HCT116 (cell line): ENCODE measurements around the gene TMEM89. TPM values are rescaled to one million over a fixed set of nuclear protein-coding genes. Genes with fewer than 3 reads are reported as not detected.

Experiments
- ATAC-seq: fragments of 200-7000 bp; cut with Tn5 transposase; 2 replicates; pipeline ENCODE4 v1.9.1; 2020; ENCODE audit warnings: mild to moderate bottlenecking, moderate library complexity
- BruUV-seq: library from RNA; stranded (reverse); fragments of 400-500 nt; replicated peaks from 2 replicates; lab custom pipeline; 2021; lab: Mats Ljungman, UMichigan
- CTCF ChIA-PET: fragments of 300-600 bp; sonication (Branson Sonifier 250); formaldehyde crosslinking; loops from one replicate; lab custom pipeline; 2021; ENCODE audit warnings: antibody characterized with exemption; lab: Charles Lee
- POLR2A ChIA-PET: fragments of 300-600, 350-600 bp; sonication (Branson Sonifier 250); formaldehyde crosslinking; loops from one replicate; lab custom pipeline; 2021; ENCODE audit warnings: antibody characterized with exemption; lab: Charles Lee
- RAD21 ChIA-PET, 2 experiments: fragments of 300-600 bp; sonication (Branson Sonifier 250); formaldehyde crosslinking; loops; one replicate each; lab custom pipeline; 2023; ENCODE audit warnings: low total read pairs in 2 of 2; ENCODE audit not compliant: uncharacterized antibody in 2 of 2, unreplicated experiment in 2 of 2, low non-redundant PET in 1 of 2; lab: Charles Lee
- DNase-seq: peaks from one replicate; pipeline ENCODE4 v3.0.0-alpha.2; 2010; ENCODE audit warnings: low read depth, low spot score
- H2AFZ ChIP-seq: fragments of 200-600 bp; shearing (Covaris generic), sonication (generic); 2 replicates; pipeline ENCODE4 v1.6.1; 2017; ENCODE audit warnings: low read depth, mixed run types, mixed read lengths, antibody characterized with exemption, low read length; ENCODE audit not compliant: poor library complexity, severe bottlenecking
- H3K27ac ChIP-seq: 2 replicates; pipeline ENCODE4 v1.5.1; 2012; ENCODE audit warnings: low read depth, low read length
- H3K27me3 ChIP-seq: fragments of 200-600 bp; sonication (generic); 2 replicates; pipeline ENCODE4 v1.6.1; 2016; ENCODE audit warnings: mixed run types, low read length, mixed read lengths; ENCODE audit not compliant: insufficient read depth
- H3K36me3 ChIP-seq, 2 experiments: fragments of 200-500 bp in 1 of 2; fragments of 200-600 bp in 1 of 2; sonication (Bioruptor generic) in 1 of 2; sonication (generic) in 1 of 2; 2 replicates each; pipeline versions ENCODE4 v1.5.1 to v1.6.1; 2014 to 2016; ENCODE audit warnings: low read length in 2 of 2, inconsistent platforms in 1 of 2, mixed read lengths in 1 of 2, mixed run types in 1 of 2; ENCODE audit not compliant: insufficient read depth in 2 of 2, control insufficient read depth in 1 of 2
- H3K4me1 ChIP-seq, 2 experiments: fragments of 200-600 bp in 1 of 2; sonication (generic) in 1 of 2; 2 replicates each; pipeline versions ENCODE4 v1.5.1 to v1.6.1; 2012 to 2017; ENCODE audit warnings: low read length in 2 of 2, inconsistent platforms in 1 of 2, mild to moderate bottlenecking in 1 of 2, mixed read lengths in 1 of 2, mixed run types in 1 of 2, moderate library complexity in 1 of 2; ENCODE audit not compliant: insufficient read depth in 2 of 2, control insufficient read depth in 1 of 2
- H3K4me2 ChIP-seq: fragments of 200-600 bp; sonication (generic); 2 replicates; pipeline ENCODE4 v1.6.1; 2017; ENCODE audit warnings: mixed run types, low read length, mixed read lengths
- H3K4me3 ChIP-seq, 2 experiments: fragments of 200-600 bp in 1 of 2; sonication (generic) in 1 of 2; replicated peaks in 1 of 2; 2 replicates each; pipeline ENCODE4 v1.5.1; 2011 to 2016; ENCODE audit warnings: low read length in 2 of 2, control low read depth in 1 of 2, low read depth in 1 of 2, mild to moderate bottlenecking in 1 of 2, mixed read lengths in 1 of 2, mixed run types in 1 of 2
- H3K79me2 ChIP-seq: fragments of 200-600 bp; sonication (generic); 2 replicates; pipeline ENCODE4 v1.6.1; 2017; ENCODE audit warnings: mild to moderate bottlenecking, mixed run types, low read length, moderate library complexity, mixed read lengths; ENCODE audit not compliant: insufficient read depth
- H3K9ac ChIP-seq: fragments of 200-600 bp; sonication (generic); 2 replicates; pipeline ENCODE4 v1.6.1; 2016; ENCODE audit warnings: low read length, mixed read lengths
- H3K9me2 ChIP-seq: fragments of 200-600 bp; sonication (generic), shearing (Covaris generic); 2 replicates; pipeline ENCODE4 v1.6.1; 2017; ENCODE audit warnings: mixed run types, mild to moderate bottlenecking, moderate library complexity; ENCODE audit not compliant: insufficient read depth
- H3K9me3 ChIP-seq, 2 experiments: fragments of 200-500 bp in 1 of 2; fragments of 200-600 bp in 1 of 2; sonication (Bioruptor generic) in 1 of 2; sonication (generic) in 1 of 2; 2 replicates each; pipeline ENCODE4 v1.6.1; 2014 to 2017; ENCODE audit warnings: low read length in 2 of 2, mixed read lengths in 2 of 2, inconsistent platforms in 1 of 2, low read depth in 1 of 2, mild to moderate bottlenecking in 1 of 2, mixed run types in 1 of 2, moderate library complexity in 1 of 2; ENCODE audit not compliant: control insufficient read depth in 1 of 2, insufficient read depth in 1 of 2
- H4K20me1 ChIP-seq: fragments of 200-600 bp; sonication (generic), shearing (Covaris generic); 2 replicates; pipeline ENCODE4 v1.6.1; 2017; ENCODE audit warnings: mixed run types, mild to moderate bottlenecking, moderate library complexity; ENCODE audit not compliant: insufficient read depth
- CBX3 ChIP-seq: IDR thresholded peaks from 2 replicates; pipeline ENCODE4 v1.6.1; 2012; ENCODE audit warnings: low read depth
- EZH2phosphoT487 ChIP-seq: fragments of 200-600 bp; IDR thresholded peaks from 2 replicates; pipeline ENCODE4 v1.6.1; 2018; ENCODE audit warnings: antibody characterized with exemption, borderline replicate concordance
- FOSL1 ChIP-seq: IDR thresholded peaks from 2 replicates; pipeline ENCODE4 v1.6.1; 2012; ENCODE audit warnings: low read depth
- intact Hi-C: fragments of 100-400 bp; cut with micrococcal nuclease; formaldehyde crosslinking; loops from 2 replicates; pipeline ENCODE4 v1.10.0; 2022
- total RNA-seq: library from RNA; stranded (reverse); gene quantifications from one replicate; pipeline ENCODE4 v1.2.1, GENCODE V29; 2021; ENCODE audit not compliant: unreplicated experiment
- TF ChIP-seq, protein P1 (sequence below): IDR thresholded peaks from 2 replicates; pipeline ENCODE4 v1.6.1; 2011; ENCODE audit warnings: mild to moderate bottlenecking, low read length, moderate library complexity; ENCODE audit not compliant: insufficient replicate concordance; ENCODE audit errors: extremely low read depth

TMEM89 gene
- total RNA-seq, 1 experiment from 2014 or later = 0.49 TPM

DNA sequence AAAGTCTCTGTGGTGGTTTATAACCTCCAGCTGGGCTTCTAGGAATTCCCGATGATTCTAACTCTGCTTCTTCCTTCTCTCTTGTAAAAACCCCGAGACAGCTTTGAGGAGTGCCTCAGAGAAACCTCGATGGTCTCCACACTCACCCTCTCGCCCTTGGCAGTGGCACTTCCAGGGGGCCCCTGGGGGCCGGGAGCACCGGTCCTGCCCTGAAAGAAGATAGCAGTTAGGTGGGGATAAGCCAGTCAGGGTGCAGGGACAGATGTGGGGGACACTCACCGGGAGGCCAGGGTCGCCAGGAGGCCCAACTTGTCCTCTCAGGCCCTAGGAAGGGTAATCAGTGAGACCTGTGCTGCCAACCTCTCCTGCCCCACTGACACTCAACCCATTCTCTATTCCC lies 36.2 kb downstream of the TMEM89 start:
- BruUV-seq = no TSS peak
- ATAC-seq = no peak
- TF ChIP-seq, protein P1, sequence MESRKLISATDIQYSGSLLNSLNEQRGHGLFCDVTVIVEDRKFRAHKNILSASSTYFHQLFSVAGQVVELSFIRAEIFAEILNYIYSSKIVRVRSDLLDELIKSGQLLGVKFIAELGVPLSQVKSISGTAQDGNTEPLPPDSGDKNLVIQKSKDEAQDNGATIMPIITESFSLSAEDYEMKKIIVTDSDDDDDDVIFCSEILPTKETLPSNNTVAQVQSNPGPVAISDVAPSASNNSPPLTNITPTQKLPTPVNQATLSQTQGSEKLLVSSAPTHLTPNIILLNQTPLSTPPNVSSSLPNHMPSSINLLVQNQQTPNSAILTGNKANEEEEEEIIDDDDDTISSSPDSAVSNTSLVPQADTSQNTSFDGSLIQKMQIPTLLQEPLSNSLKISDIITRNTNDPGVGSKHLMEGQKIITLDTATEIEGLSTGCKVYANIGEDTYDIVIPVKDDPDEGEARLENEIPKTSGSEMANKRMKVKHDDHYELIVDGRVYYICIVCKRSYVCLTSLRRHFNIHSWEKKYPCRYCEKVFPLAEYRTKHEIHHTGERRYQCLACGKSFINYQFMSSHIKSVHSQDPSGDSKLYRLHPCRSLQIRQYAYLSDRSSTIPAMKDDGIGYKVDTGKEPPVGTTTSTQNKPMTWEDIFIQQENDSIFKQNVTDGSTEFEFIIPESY = no peak
- TF ChIP-seq FOSL1 = no peak
- Histone ChIP-seq H3K4me1 (no peaks in the 10 kb centered on the region), H2AFZ (no peak overlapping the region), H3K9me3 (no peaks in the 10 kb centered on the region), H4K20me1 (no peaks in the 10 kb centered on the region), H3K4me2 (no peak overlapping the region), H3K79me2 (no peaks in the 10 kb centered on the region), H3K36me3 (no peaks in the 10 kb centered on the region; a peak in 1 of 4 replicates), H3K27me3 (no peaks in the 10 kb centered on the region), H3K9ac (no peak overlapping the region), H3K4me3 (no peak overlapping the region), H3K9me2 (no peaks in the 10 kb centered on the region), H3K27ac (no peak overlapping the region)
- ChIA-PET RAD21 (no interaction called here), POLR2A (no interaction called here), CTCF (no interaction called here)
- DNase-seq = no peak
- intact Hi-C loops = no loop called here

DNA sequence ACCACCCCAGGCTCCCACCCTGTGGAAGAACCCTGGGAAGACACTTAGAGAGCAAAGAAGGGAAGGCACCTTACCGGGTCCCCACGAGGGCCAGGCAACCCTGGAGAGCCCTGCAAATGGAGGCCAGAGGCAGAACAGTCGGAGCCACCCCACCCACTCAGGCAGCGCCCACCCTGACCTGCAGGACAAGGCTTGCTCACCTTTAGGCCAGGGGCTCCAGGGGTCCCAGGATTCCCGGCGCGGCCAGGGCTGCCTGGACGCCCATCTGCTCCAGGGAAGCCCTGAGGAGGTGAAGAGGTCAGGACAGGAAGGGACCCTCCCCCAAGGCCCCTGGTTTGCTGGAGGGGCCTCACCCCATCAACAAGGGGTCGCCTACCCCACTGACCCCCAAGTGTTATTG lies 36.7 kb downstream of the TMEM89 start:
- no peak for ATAC-seq
- BruUV-seq = no TSS peak

More for the DNA sequence above, 36.7 kb downstream of the TMEM89 start:
- no peak overlapping the region for H2AFZ ChIP-seq
- no peaks in the 10 kb centered on the region; a peak in 1 of 4 replicates for H3K36me3 ChIP-seq
- H3K4me1 ChIP-seq = no peaks in the 10 kb centered on the region
- POLR2A ChIA-PET = no interaction called here
- no peak for DNase-seq
- intact Hi-C loops = no loop called here
- no peak overlapping the region for H3K4me3 ChIP-seq
- no peak overlapping the region for H3K9ac ChIP-seq
- TF ChIP-seq EZH2phosphoT487 (no peak), CBX3 (no peak)
- TF ChIP-seq, all 23 proteins: peak for 0
- H3K4me2 ChIP-seq = no peak overlapping the region
- ChIA-PET CTCF (no interaction called here), RAD21 (no interaction called here)
- no peaks in the 10 kb centered on the region for H3K9me2 ChIP-seq
- no peak overlapping the region for H3K27ac ChIP-seq
- H3K9me3 ChIP-seq = no peaks in the 10 kb centered on the region
- H3K27me3 ChIP-seq = no peaks in the 10 kb centered on the region
- H3K79me2 ChIP-seq = no peaks in the 10 kb centered on the region
- H4K20me1 ChIP-seq = no peaks in the 10 kb centered on the region
